SU-DHL-6 (cell line): ENCODE measurements around the gene DGKH.

Source experiments
- CTCF ChIP-seq: fragments of 200-600 bp; sonication (generic); IDR thresholded peaks from one replicate; pipeline ENCODE4 v1.5.1; 2017; ENCODE audit warnings: antibody characterized with exemption, mild to moderate bottlenecking, low read length, moderate library complexity; ENCODE audit not compliant: insufficient read depth, poor library complexity, severe bottlenecking
- EZH2phosphoT487 ChIP-seq: fragments of 200-600 bp; sonication (generic), shearing (Covaris generic); conservative IDR thresholded peaks from 2 replicates; pipeline ENCODE4 v1.6.1; 2018; ENCODE audit warnings: mild to moderate bottlenecking, antibody characterized with exemption, low read length, moderate library complexity, mixed read lengths

- TF ChIP-seq CTCF (no peak), EZH2phosphoT487 (no peak)
Measured at GRCh38 chr13:42071672-42072419, 23.4 kb downstream of the DGKH start.
